Activated T-cell treated with anti-CD3 and anti-CD28 coated beads for 24 hours (primary cell): Measurements from ENCODE around the gene SLX9.

Experiments
- DNase-seq: peaks from one replicate; pipeline ENCODE4 v3.0.0-alpha.2; 2020; ENCODE audit warnings: low read depth

Gene SLX9

GRCh38 chr21:44977616-44978340 lies 37.9 kb downstream of the SLX9 start:
- DNase-seq = no peak

GRCh38 chr21:44979687-44980561 lies 40.1 kb downstream of the SLX9 start:
- no peak for DNase-seq

GRCh38 chr21:44980562-44981489 lies 41.0 kb downstream of the SLX9 start:
- DNase-seq = no peak

- no peak for DNase-seq
These were observed 42.9 kb downstream of the SLX9 start for GRCh38 chr21:44982558-44983250.

GRCh38 chr21:44983421-44984206 lies 43.8 kb downstream of the SLX9 start:
- DNase-seq = no peak

GRCh38 chr21:44984428-44984791 lies 44.6 kb downstream of the SLX9 start:
- DNase-seq = no peak

- no peak for DNase-seq
These were observed 45.1 kb downstream of the SLX9 start for GRCh38 chr21:44984792-44985440.

GRCh38 chr21:44985441-44986401 lies 45.9 kb downstream of the SLX9 start:
- DNase-seq = no peak

- DNase-seq = no peak
These were observed 46.9 kb downstream of the SLX9 start for GRCh38 chr21:44986471-44987291.

- no peak for DNase-seq
These were observed 47.6 kb downstream of the SLX9 start for GRCh38 chr21:44987301-44987885.

GRCh38 chr21:44987886-44988606 lies 48.2 kb downstream of the SLX9 start:
- no peak for DNase-seq

GRCh38 chr21:44988607-44989536 lies 49.0 kb downstream of the SLX9 start:
- no peak for DNase-seq

- DNase-seq = no peak
These were observed 49.7 kb downstream of the SLX9 start for GRCh38 chr21:44989537-44989886.

GRCh38 chr21:44989943-44990780 lies 50.3 kb downstream of the SLX9 start:
- no peak for DNase-seq

GRCh38 chr21:44990921-44991320 lies 51.1 kb downstream of the SLX9 start:
- no peak for DNase-seq
